GM12891 (cell line): Measurements from ENCODE around the gene CFAP206.

Experiments
- PAX5 ChIP-seq: IDR thresholded peaks from 2 replicates; pipeline ENCODE4 v1.6.1; 2011; ENCODE audit warnings: low read length, moderate library complexity, mild to moderate bottlenecking; ENCODE audit not compliant: insufficient read depth, severe bottlenecking
- POLR2A ChIP-seq: IDR thresholded peaks from 2 replicates; pipeline ENCODE4 v1.6.1; 2011; ENCODE audit warnings: low read depth, low read length, control low read depth
- POLR2AphosphoS5 ChIP-seq: IDR thresholded peaks from 2 replicates; pipeline ENCODE4 v1.6.1; 2011; ENCODE audit warnings: low read depth, low read length, control low read depth
- POU2F2 ChIP-seq: IDR thresholded peaks from 2 replicates; pipeline ENCODE4 v1.6.1; 2011; ENCODE audit warnings: low read depth, mild to moderate bottlenecking, control low read depth, low read length, moderate library complexity
- SPI1 ChIP-seq: IDR thresholded peaks from 2 replicates; pipeline ENCODE4 v1.6.1; 2011; ENCODE audit warnings: low read depth, low read length, control low read depth
- TAF1 ChIP-seq: IDR thresholded peaks from 2 replicates; pipeline ENCODE4 v1.6.1; 2011; ENCODE audit warnings: low read depth, low read length, control low read depth

- no peak for TF ChIP-seq POLR2A
- no peak for TF ChIP-seq TAF1
- no peak for TF ChIP-seq POLR2AphosphoS5
- TF ChIP-seq POU2F2 = no peak
- no peak for TF ChIP-seq PAX5
- no peak for TF ChIP-seq SPI1
Observed at GRCh38 chr6:87444362-87444761, 36.6 kb downstream of the CFAP206 start.
